GM12878 (cell line): ENCODE results near the gene CHTOP. TPM values are rescaled to one million over a fixed set of nuclear protein-coding genes. Genes with fewer than 3 reads are reported as not detected.

Experiments
- ATAC-seq: fragments of 200-7000 bp; cut with Tn5 transposase; 3 replicates; pipeline ENCODE4 v1.9.1; 2020; ENCODE audit warnings: mild to moderate bottlenecking, moderate library complexity
- BruUV-seq: library from RNA; stranded (reverse); fragments of 400-500 nt; replicated peaks from 2 replicates; lab custom pipeline; 2021; lab: Mats Ljungman, UMichigan
- CTCF ChIA-PET: fragments of 300-600 bp; sonication (Branson Sonifier 250); formaldehyde crosslinking; extraction: SDS; loops from one replicate; lab custom pipeline; 2021; ENCODE audit warnings: inconsistent platforms; lab: Yijun Ruan, JAX
- POLR2A ChIA-PET: fragments of 350-600 bp; formaldehyde crosslinking; extraction: SDS; loops from one replicate; lab custom pipeline; 2021; ENCODE audit warnings: inconsistent platforms; lab: Charles Lee
- RAD21 ChIA-PET: fragments of 300-600 bp; sonication (Branson Sonifier 250); formaldehyde crosslinking; loops from one replicate; lab custom pipeline; 2023; ENCODE audit warnings: antibody characterized with exemption; ENCODE audit not compliant: unreplicated experiment; lab: Charles Lee
- SMC1A ChIA-PET: fragments of 300-600 bp; sonication (Branson Sonifier 250); formaldehyde crosslinking; loops from one replicate; lab custom pipeline; 2023; ENCODE audit not compliant: unreplicated experiment, uncharacterized antibody; lab: Charles Lee
- DNase-seq: peaks from one replicate; pipeline ENCODE4 v3.0.0-alpha.2; 2011; ENCODE audit warnings: low read depth, low spot score
- FAIRE-seq: peaks from 3 replicates; lab custom pipeline; 2011; peaks lifted over from hg19 to GRCh38; lab: Jason Lieb, UNC
- H2AFZ ChIP-seq: 2 replicates; pipeline ENCODE4 v1.6.0; 2011; ENCODE audit warnings: low read depth, low read length, control low read depth; ENCODE audit not compliant: control insufficient read depth
- H3K27ac ChIP-seq: 2 replicates; pipeline ENCODE4 v1.5.1; 2011; ENCODE audit warnings: control low read depth; ENCODE audit not compliant: control insufficient read depth, insufficient read depth
- H3K27me3 ChIP-seq, 2 experiments: replicated peaks in 1 of 2; 2 replicates each; pipeline versions ENCODE4 v1.6.0 to v1.6.1; 2011; ENCODE audit warnings: low read length in 1 of 2; ENCODE audit not compliant: control insufficient read depth in 2 of 2, insufficient read depth in 2 of 2
- H3K36me3 ChIP-seq, 2 experiments: 2 replicates each; pipeline ENCODE4 v1.5.1; 2011; ENCODE audit warnings: low read length in 1 of 2; ENCODE audit not compliant: control insufficient read depth in 2 of 2, insufficient read depth in 2 of 2
- H3K4me1 ChIP-seq: 2 replicates; pipeline ENCODE4 v1.6.1; 2011; ENCODE audit warnings: mild to moderate bottlenecking, low read length, moderate library complexity, mixed read lengths; ENCODE audit not compliant: control insufficient read depth, insufficient read depth
- H3K4me2 ChIP-seq: 2 replicates; pipeline ENCODE4 v1.6.0; 2011; ENCODE audit warnings: control low read depth; ENCODE audit not compliant: control insufficient read depth, insufficient read depth
- H3K4me3 ChIP-seq: fragments of 200-600 bp; sonication (generic); 2 replicates; pipeline ENCODE4 v1.5.1; 2016
- H3K79me2 ChIP-seq: 2 replicates; pipeline ENCODE4 v1.6.0; 2011; ENCODE audit warnings: low read length; ENCODE audit not compliant: control insufficient read depth, insufficient read depth
- H3K9ac ChIP-seq: 2 replicates; pipeline ENCODE4 v1.8.0; 2011; ENCODE audit warnings: low read length, control low read depth, mixed read lengths; ENCODE audit not compliant: control insufficient read depth, insufficient read depth
- H3K9me3 ChIP-seq: replicated peaks from 3 replicates; pipeline ENCODE4 v1.5.1; 2011; ENCODE audit warnings: mild to moderate bottlenecking, low read length; ENCODE audit not compliant: control insufficient read depth, insufficient read depth
- H4K20me1 ChIP-seq: 2 replicates; pipeline ENCODE4 v1.6.0; 2011; ENCODE audit not compliant: control insufficient read depth, insufficient read depth
- ATF7 ChIP-seq: fragments of 450-650 bp; IDR thresholded peaks from 2 replicates; pipeline ENCODE4 v1.6.1; 2016; ENCODE audit warnings: low read depth, mild to moderate bottlenecking
- CEBPB ChIP-seq, 2 experiments: fragments of 150-350 bp in 1 of 2; IDR thresholded peaks; 2 replicates each; pipeline ENCODE4 v1.6.1; 2012 to 2014; ENCODE audit warnings: low read depth in 2 of 2, low read length in 2 of 2, borderline replicate concordance in 1 of 2, inconsistent platforms in 1 of 2
- CHD2 ChIP-seq: IDR thresholded peaks from 2 replicates; pipeline ENCODE4 v1.6.1; 2011; ENCODE audit warnings: low read depth, low read length, improper control_type of control experiment, borderline replicate concordance
- CHD4 ChIP-seq: fragments of 200-600 bp; sonication (generic); IDR thresholded peaks from 2 replicates; pipeline ENCODE4 v1.6.1; 2016; ENCODE audit warnings: mild to moderate bottlenecking
- EGR1 ChIP-seq, 2 experiments: IDR thresholded peaks; 1 replicate in 1 of 2; 2 replicates in 1 of 2; pipeline ENCODE4 v1.6.1; 2011 to 2012; ENCODE audit warnings: low read depth in 2 of 2, low read length in 2 of 2, borderline replicate concordance in 1 of 2, mild to moderate bottlenecking in 1 of 2, moderate library complexity in 1 of 2
- GATAD2B ChIP-seq: fragments of 450-650 bp; conservative IDR thresholded peaks from 2 replicates; pipeline ENCODE4 v1.6.1; 2017; ENCODE audit warnings: low read depth, mild to moderate bottlenecking, moderate library complexity
- JUNB ChIP-seq: IDR thresholded peaks from 2 replicates; pipeline ENCODE4 v1.6.1; 2016; ENCODE audit warnings: antibody characterized with exemption, mild to moderate bottlenecking
- LARP7 ChIP-seq: fragments of 450-650 bp; IDR thresholded peaks from 2 replicates; pipeline ENCODE4 v1.6.1; 2017; ENCODE audit warnings: mild to moderate bottlenecking
- MYB ChIP-seq: fragments of 150-350 bp; IDR thresholded peaks from 2 replicates; pipeline ENCODE4 v1.6.1; 2014; ENCODE audit warnings: mild to moderate bottlenecking, low read depth, low read length, borderline replicate concordance
- SREBF1 ChIP-seq: IDR thresholded peaks from 2 replicates; pipeline ENCODE4 v1.6.1; 2012; ENCODE audit warnings: mild to moderate bottlenecking, low read length
- STAT3 ChIP-seq: IDR thresholded peaks from 2 replicates; pipeline ENCODE4 v1.6.1; 2011; ENCODE audit warnings: low read depth, low read length, improper control_type of control experiment
- TBL1XR1 ChIP-seq: IDR thresholded peaks from 2 replicates; pipeline ENCODE4 v1.6.1; 2012; ENCODE audit warnings: low read depth, low read length, improper control_type of control experiment
- ZNF384 ChIP-seq: IDR thresholded peaks from 2 replicates; pipeline ENCODE4 v1.6.1; 2012; ENCODE audit warnings: low read depth, mild to moderate bottlenecking, low read length, improper control_type of control experiment, borderline replicate concordance
- WGBS: methylation state at CpG from one replicate; pipeline ENCODE4 v1.1.6; 2016; ENCODE audit warnings: low lambda C conversion rate; ENCODE audit not compliant: insufficient replicate concordance, insufficient coverage; ENCODE audit errors: missing lambda C conversion rate; 5-methylcytosine and 5-hydroxymethylcytosine counted together
- in situ Hi-C: fragments of 300-500 bp; cut with MboI; formaldehyde crosslinking; loops from 9 replicates; pipeline ENCODE4 v1.14.3; 2018; ENCODE audit warnings: mixed read lengths
- intact Hi-C: fragments of 100-400 bp; cut with micrococcal nuclease; formaldehyde crosslinking; loops from one replicate; pipeline ENCODE4 v1.14.2; 2022; ENCODE audit not compliant: unreplicated experiment
- polyA plus RNA-seq, 11 experiments: library from polyadenylated mRNA; depleted of rRNA in 4 of 11; unstranded in 6 of 11; stranded (reverse) in 5 of 11; fragments of >200 nt; fragmentation: Nextera tagmentation in 4 of 11; fragmentation: Illumina TruSeq in 1 of 11; extraction: Ambion mirVana in 4 of 11; extraction: Trizol in 1 of 11; gene quantifications; 1 replicate in 1 of 11; 2 replicates in 10 of 11; pipeline versions ENCODE4 v1.2.1 to v1.2.3, GENCODE V29; 2011 to 2016; ENCODE audit warnings: inconsistent platforms in 2 of 11, missing spikeins in 2 of 11, low read depth in 1 of 11
- total RNA-seq, 4 experiments: library from RNA; depleted of rRNA in 3 of 4; stranded (reverse); fragments of >200 nt in 3 of 4; fragmentation: Illumina TruSeq in 1 of 4; extraction: Trizol in 1 of 4; gene quantifications; 2 replicates each; pipeline versions ENCODE4 v1.2.1 to v1.2.3, GENCODE V29; 2013 to 2021
- TF ChIP-seq, protein P1 (sequence below): IDR thresholded peaks from 2 replicates; pipeline ENCODE4 v1.6.1; 2012; ENCODE audit warnings: mild to moderate bottlenecking, low read depth, low read length
- TF ChIP-seq, protein P2 (sequence below): IDR thresholded peaks from 2 replicates; pipeline ENCODE4 v1.6.1; 2012; ENCODE audit warnings: low read depth, low read length, improper control_type of control experiment
- TF ChIP-seq, protein P3 (sequence below): fragments of 450-650 bp; IDR thresholded peaks from 2 replicates; pipeline ENCODE4 v1.6.1; 2017; ENCODE audit warnings: borderline replicate concordance
- TF ChIP-seq, protein P4 (sequence below): IDR thresholded peaks from 2 replicates; pipeline ENCODE4 v1.6.1; 2011; ENCODE audit warnings: mild to moderate bottlenecking, low read depth, low read length, moderate library complexity; ENCODE audit not compliant: insufficient replicate concordance

The CHTOP gene
- total and polyA plus RNA-seq, 10 of the 15 experiments (the other 5 are each of a cell fraction or from before 2014, with no cell fraction given): 8.4 to 93.8 (median 52.3) TPM

DNA sequence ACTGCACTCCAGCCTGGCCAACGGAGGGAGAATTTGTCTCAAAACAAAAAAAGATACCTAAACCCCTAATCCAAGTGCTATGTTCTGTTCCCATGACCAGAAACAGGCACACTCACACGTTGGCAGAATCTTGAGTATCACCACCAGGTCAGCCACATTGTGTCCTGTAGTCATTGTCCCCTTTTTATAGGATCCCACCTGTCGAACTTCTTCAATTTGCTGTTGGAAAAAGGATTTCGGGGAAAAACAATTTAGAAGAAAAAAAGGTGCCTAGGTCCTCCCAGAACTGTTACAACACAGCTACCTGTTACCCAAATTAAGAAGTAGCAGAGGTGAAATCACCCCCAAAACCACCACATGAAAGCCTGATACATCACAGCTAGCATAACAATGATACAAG, 33.6 kb downstream of the CHTOP start:
- 86% methylated on average over 4 of the region's 4 CpGs for WGBS
- Histone ChIP-seq H3K27me3 (no peaks in the 10 kb centered on the region), H3K4me1 (peaks cover 4% of the 10 kb centered on the region; the same call in 1 of the 2 replicates), H2AFZ (no peak overlapping the region), H3K4me3 (no peak overlapping the region), H4K20me1 (no peaks in the 10 kb centered on the region), H3K9ac (no peak overlapping the region), H3K9me3 (no peaks in the 10 kb centered on the region), H3K36me3 (peaks cover 12 to 45% of the 10 kb centered on the region in 2 experiments), H3K79me2 (peaks cover 24% of the 10 kb centered on the region), H3K4me2 (peak overlapping the region; percentile 2; the same call in 1 of the 2 replicates), H3K27ac (no peak overlapping the region)
- ChIA-PET RAD21 (interaction anchor here (1.2 kb wide), 1 partner anchor 95 kb away, joined by 3 read pairs; no protein-coding TSS in a partner anchor), CTCF (interaction anchor here (2.0 to 7.5 kb wide), 3 partner anchors 8 to 96 kb away, joined by 5 to 43 read pairs (median 5); partner anchors contain the start of gene CHTOP), POLR2A (interaction anchor here (1.4 kb wide), 1 partner anchor 33 kb away, joined by 4 read pairs; the partner anchor contains the start of gene CHTOP), SMC1A (interaction anchor here (0.8 to 1.8 kb wide), 4 partner anchors 9 to 319 kb away, joined by 3 to 5 read pairs (median 3); partner anchors contain the start of gene SNAPIN)
- no peak for ATAC-seq
- no peak for DNase-seq
- BruUV-seq: no TSS peak
- TF ChIP-seq CHD2: no peak
- TF ChIP-seq EGR1 (IDR thresholded peaks at IDR 0.05; ENCODE audit: borderline replicate concordance in 1 of 2, low read depth in 2 of 2, low read length in 2 of 2): no peak
- TF ChIP-seq, protein P1, sequence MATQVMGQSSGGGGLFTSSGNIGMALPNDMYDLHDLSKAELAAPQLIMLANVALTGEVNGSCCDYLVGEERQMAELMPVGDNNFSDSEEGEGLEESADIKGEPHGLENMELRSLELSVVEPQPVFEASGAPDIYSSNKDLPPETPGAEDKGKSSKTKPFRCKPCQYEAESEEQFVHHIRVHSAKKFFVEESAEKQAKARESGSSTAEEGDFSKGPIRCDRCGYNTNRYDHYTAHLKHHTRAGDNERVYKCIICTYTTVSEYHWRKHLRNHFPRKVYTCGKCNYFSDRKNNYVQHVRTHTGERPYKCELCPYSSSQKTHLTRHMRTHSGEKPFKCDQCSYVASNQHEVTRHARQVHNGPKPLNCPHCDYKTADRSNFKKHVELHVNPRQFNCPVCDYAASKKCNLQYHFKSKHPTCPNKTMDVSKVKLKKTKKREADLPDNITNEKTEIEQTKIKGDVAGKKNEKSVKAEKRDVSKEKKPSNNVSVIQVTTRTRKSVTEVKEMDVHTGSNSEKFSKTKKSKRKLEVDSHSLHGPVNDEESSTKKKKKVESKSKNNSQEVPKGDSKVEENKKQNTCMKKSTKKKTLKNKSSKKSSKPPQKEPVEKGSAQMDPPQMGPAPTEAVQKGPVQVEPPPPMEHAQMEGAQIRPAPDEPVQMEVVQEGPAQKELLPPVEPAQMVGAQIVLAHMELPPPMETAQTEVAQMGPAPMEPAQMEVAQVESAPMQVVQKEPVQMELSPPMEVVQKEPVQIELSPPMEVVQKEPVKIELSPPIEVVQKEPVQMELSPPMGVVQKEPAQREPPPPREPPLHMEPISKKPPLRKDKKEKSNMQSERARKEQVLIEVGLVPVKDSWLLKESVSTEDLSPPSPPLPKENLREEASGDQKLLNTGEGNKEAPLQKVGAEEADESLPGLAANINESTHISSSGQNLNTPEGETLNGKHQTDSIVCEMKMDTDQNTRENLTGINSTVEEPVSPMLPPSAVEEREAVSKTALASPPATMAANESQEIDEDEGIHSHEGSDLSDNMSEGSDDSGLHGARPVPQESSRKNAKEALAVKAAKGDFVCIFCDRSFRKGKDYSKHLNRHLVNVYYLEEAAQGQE: no peak
- no peak for TF ChIP-seq TBL1XR1
- TF ChIP-seq ATF7: no peak
- TF ChIP-seq, protein P2, sequence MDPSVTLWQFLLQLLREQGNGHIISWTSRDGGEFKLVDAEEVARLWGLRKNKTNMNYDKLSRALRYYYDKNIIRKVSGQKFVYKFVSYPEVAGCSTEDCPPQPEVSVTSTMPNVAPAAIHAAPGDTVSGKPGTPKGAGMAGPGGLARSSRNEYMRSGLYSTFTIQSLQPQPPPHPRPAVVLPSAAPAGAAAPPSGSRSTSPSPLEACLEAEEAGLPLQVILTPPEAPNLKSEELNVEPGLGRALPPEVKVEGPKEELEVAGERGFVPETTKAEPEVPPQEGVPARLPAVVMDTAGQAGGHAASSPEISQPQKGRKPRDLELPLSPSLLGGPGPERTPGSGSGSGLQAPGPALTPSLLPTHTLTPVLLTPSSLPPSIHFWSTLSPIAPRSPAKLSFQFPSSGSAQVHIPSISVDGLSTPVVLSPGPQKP: no peak
- no peak for TF ChIP-seq SREBF1
- TF ChIP-seq, protein P3, sequence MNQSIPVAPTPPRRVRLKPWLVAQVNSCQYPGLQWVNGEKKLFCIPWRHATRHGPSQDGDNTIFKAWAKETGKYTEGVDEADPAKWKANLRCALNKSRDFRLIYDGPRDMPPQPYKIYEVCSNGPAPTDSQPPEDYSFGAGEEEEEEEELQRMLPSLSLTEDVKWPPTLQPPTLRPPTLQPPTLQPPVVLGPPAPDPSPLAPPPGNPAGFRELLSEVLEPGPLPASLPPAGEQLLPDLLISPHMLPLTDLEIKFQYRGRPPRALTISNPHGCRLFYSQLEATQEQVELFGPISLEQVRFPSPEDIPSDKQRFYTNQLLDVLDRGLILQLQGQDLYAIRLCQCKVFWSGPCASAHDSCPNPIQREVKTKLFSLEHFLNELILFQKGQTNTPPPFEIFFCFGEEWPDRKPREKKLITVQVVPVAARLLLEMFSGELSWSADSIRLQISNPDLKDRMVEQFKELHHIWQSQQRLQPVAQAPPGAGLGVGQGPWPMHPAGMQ: no peak
- TF ChIP-seq STAT3: no peak
- no peak for TF ChIP-seq MYB
- no peak for TF ChIP-seq GATAD2B
- no peak for TF ChIP-seq JUNB
- no peak for TF ChIP-seq LARP7
- TF ChIP-seq, protein P4, sequence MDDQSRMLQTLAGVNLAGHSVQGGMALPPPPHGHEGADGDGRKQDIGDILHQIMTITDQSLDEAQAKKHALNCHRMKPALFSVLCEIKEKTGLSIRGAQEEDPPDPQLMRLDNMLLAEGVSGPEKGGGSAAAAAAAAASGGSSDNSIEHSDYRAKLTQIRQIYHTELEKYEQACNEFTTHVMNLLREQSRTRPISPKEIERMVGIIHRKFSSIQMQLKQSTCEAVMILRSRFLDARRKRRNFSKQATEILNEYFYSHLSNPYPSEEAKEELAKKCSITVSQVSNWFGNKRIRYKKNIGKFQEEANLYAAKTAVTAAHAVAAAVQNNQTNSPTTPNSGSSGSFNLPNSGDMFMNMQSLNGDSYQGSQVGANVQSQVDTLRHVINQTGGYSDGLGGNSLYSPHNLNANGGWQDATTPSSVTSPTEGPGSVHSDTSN: no peak
- no peak for TF ChIP-seq CEBPB (IDR thresholded peaks at IDR 0.05; ENCODE audit: borderline replicate concordance in 1 of 2, low read depth in 2 of 2, low read length in 2 of 2)
- TF ChIP-seq CHD4: no peak
- TF ChIP-seq ZNF384: no peak
- intact Hi-C loops (no loop called here), in situ Hi-C loops (no loop called here)
- FAIRE-seq: no peak
